HepG2 (cell line): ENCODE results near the gene HSPE1. TPM values are rescaled to one million over a fixed set of nuclear protein-coding genes. Genes with fewer than 3 reads are reported as not detected.
A peak's percentile ranks its signal among the peaks of the same experiment; 100 is the strongest.

Source experiments
- EEA1 ChIP-seq: sonication (generic); formaldehyde crosslinking; IDR thresholded peaks from 2 replicates; pipeline ENCODE4 v1.5.1; 2020; ENCODE audit warnings: mild to moderate bottlenecking, missing genetic modification reagents, borderline replicate concordance
- FIP1L1 ChIP-seq: fragments of 200-400 bp; formaldehyde crosslinking; IDR thresholded peaks from 2 replicates; pipeline ENCODE4 v1.6.1; 2018; ENCODE audit warnings: low read depth, mild to moderate bottlenecking, low read length, moderate library complexity, borderline replicate concordance; ENCODE audit not compliant: insufficient read depth
- FLYWCH1 ChIP-seq: sonication (generic); formaldehyde crosslinking; IDR thresholded peaks from 2 replicates; pipeline ENCODE4 v1.8.1; 2023; ENCODE audit warnings: mild to moderate bottlenecking, missing genetic modification reagents
- GTF2F1 ChIP-seq: fragments of 150-350 bp; IDR thresholded peaks from 2 replicates; pipeline ENCODE4 v1.6.1; 2014; ENCODE audit warnings: low read length
- IRF2 ChIP-seq: IDR thresholded peaks from 2 replicates; pipeline ENCODE4 v1.6.1; 2018; ENCODE audit warnings: missing genetic modification reagents, missing compliant biosample characterization
- KLF6 ChIP-seq: IDR thresholded peaks from 2 replicates; pipeline ENCODE4 v1.8.0; 2016; ENCODE audit warnings: missing biosample characterization, missing genetic modification reagents
- MTF2 ChIP-seq: sonication (generic); formaldehyde crosslinking; IDR thresholded peaks from 2 replicates; pipeline ENCODE4 v1.5.0; 2020; ENCODE audit warnings: missing genetic modification reagents, borderline replicate concordance
- NR2F2 ChIP-seq: IDR thresholded peaks from 2 replicates; pipeline ENCODE4 v1.6.1; 2012; ENCODE audit warnings: low read depth, inconsistent platforms, borderline replicate concordance
- POLR2AphosphoS5 ChIP-seq: IDR thresholded peaks from 2 replicates; pipeline ENCODE4 v1.6.1; 2012; ENCODE audit warnings: low read depth, low read length
- SETDB1 ChIP-seq: sonication (generic); formaldehyde crosslinking; IDR thresholded peaks from 2 replicates; pipeline ENCODE4 v1.5.1; 2020; ENCODE audit warnings: missing genetic modification reagents, mild to moderate bottlenecking, borderline replicate concordance
- SMAD9 ChIP-seq: sonication (generic); formaldehyde crosslinking; IDR thresholded peaks from 2 replicates; pipeline ENCODE4 v1.5.1; 2020; ENCODE audit warnings: mild to moderate bottlenecking, missing genetic modification reagents
- SRSF9 ChIP-seq: fragments of 200-400 bp; formaldehyde crosslinking; IDR thresholded peaks from 2 replicates; pipeline ENCODE4 v1.6.1; 2018; ENCODE audit warnings: borderline replicate concordance, mild to moderate bottlenecking, low read depth, low read length; ENCODE audit not compliant: insufficient read depth, poor library complexity, severe bottlenecking
- SSRP1 ChIP-seq: IDR thresholded peaks from 2 replicates; pipeline ENCODE4 v1.6.1; 2016; ENCODE audit warnings: control low read depth
- TGIF2 ChIP-seq: IDR thresholded peaks from 2 replicates; pipeline ENCODE4 v1.6.1; 2016; ENCODE audit warnings: control low read depth, missing compliant biosample characterization
- YEATS2 ChIP-seq: sonication (generic); formaldehyde crosslinking; IDR thresholded peaks from 2 replicates; pipeline ENCODE4 v1.4.0; 2020; ENCODE audit warnings: missing genetic modification reagents, borderline replicate concordance
- ZBTB3 ChIP-seq: sonication (generic); formaldehyde crosslinking; IDR thresholded peaks from 2 replicates; pipeline ENCODE4 v1.4.0; 2020; ENCODE audit warnings: low read depth, mild to moderate bottlenecking, moderate library complexity, missing genetic modification reagents, borderline replicate concordance
- ZKSCAN1 ChIP-seq: fragments of 150-350 bp; IDR thresholded peaks from 2 replicates; pipeline ENCODE4 v1.6.1; 2014; ENCODE audit warnings: low read length
- ZNF143 ChIP-seq: sonication (generic); formaldehyde crosslinking; IDR thresholded peaks from 2 replicates; pipeline ENCODE4 v1.4.0; 2020; ENCODE audit warnings: missing genetic modification reagents
- ZNF296 ChIP-seq: sonication (generic); formaldehyde crosslinking; conservative IDR thresholded peaks from 2 replicates; pipeline ENCODE4 v1.5.0; 2020; ENCODE audit warnings: mild to moderate bottlenecking, missing genetic modification reagents
- ZNF674 ChIP-seq: sonication (generic); formaldehyde crosslinking; IDR thresholded peaks from 2 replicates; pipeline ENCODE4 v1.5.0; 2020; ENCODE audit warnings: low read depth, mild to moderate bottlenecking, missing genetic modification reagents
- ZNF75D ChIP-seq: sonication (generic); formaldehyde crosslinking; IDR thresholded peaks from 2 replicates; pipeline ENCODE4 v1.8.1; 2023; ENCODE audit warnings: missing genetic modification reagents, mild to moderate bottlenecking, borderline replicate concordance
- polyA plus RNA-seq, 8 experiments: library from polyadenylated mRNA; depleted of rRNA in 3 of 8; stranded (reverse) in 7 of 8; unstranded in 1 of 8; fragments of >200 nt; fragmentation: Illumina TruSeq in 4 of 8; extraction: Trizol in 4 of 8; gene quantifications; 2 replicates each; pipeline versions ENCODE4 v1.2.1 to v1.2.3, GENCODE V29; 2011 to 2016; ENCODE audit warnings: low read depth in 4 of 8, missing spikeins in 1 of 8, mixed read lengths in 1 of 8; ENCODE audit not compliant: insufficient read depth in 1 of 8
- total RNA-seq, 5 experiments: library from RNA; depleted of rRNA; stranded (reverse); fragments of >200 nt; fragmentation: Illumina TruSeq; extraction: Trizol; gene quantifications; 2 replicates each; pipeline ENCODE4 v1.2.3, GENCODE V29; 2016; ENCODE audit warnings: low read depth in 1 of 5
- TF ChIP-seq, protein P1 (sequence below): sonication (generic); formaldehyde crosslinking; IDR thresholded peaks from 2 replicates; pipeline ENCODE4 v1.5.0; 2020; ENCODE audit warnings: mild to moderate bottlenecking, missing genetic modification reagents
- TF ChIP-seq, protein P2 (sequence below): sonication (generic); formaldehyde crosslinking; IDR thresholded peaks from 2 replicates; pipeline ENCODE4 v1.4.0; 2020; ENCODE audit warnings: missing genetic modification reagents, borderline replicate concordance
- TF ChIP-seq, protein P3 (sequence below): sonication (generic); formaldehyde crosslinking; IDR thresholded peaks from 2 replicates; pipeline ENCODE4 v1.8.0; 2022; ENCODE audit warnings: mild to moderate bottlenecking, missing genetic modification reagents
- TF ChIP-seq, protein P4 (sequence below): sonication (generic); IDR thresholded peaks from 2 replicates; pipeline ENCODE4 v1.6.1; 2016; ENCODE audit warnings: low read depth, borderline replicate concordance

Gene HSPE1
- total and polyA plus RNA-seq, 2 of the 13 experiments (the other 11 are each of a cell fraction or from before 2014, with no cell fraction given) = 244 to 823 TPM

DNA sequence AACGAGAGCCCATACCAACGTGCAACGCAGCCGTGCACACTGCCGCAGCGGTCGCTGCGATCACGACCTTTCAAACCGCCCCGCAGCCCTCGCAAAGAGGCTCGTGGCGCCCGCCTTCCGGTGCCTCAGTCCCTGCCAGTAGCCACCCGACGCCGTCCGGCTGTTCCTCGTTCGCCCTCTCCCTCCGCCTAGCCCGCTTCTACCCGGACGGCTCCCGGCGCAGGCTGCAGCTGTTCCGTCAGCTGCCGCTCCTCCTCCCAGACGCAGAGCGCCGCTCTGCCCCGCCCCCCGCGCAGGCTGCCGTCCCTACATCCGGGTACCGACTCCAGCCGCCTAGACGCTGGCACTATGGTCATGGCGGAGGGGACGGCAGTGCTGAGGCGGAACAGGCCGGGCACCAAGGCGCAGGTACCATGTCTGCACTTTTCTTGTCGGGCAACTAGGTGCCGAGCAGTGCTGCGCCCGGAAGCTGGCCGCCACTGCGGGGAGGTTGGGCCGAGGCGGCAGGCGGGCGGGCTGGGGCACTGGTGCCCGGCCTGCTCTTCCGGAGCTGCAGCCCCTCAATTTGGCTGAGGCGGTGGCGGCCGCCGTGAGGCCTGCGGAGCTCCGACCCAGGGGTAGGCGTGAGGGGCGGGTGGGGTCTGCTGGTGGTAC is 15.7 kb downstream of the HSPE1 start, which contains the start of gene MOB4 (continued):
- TF ChIP-seq SRSF9 = no peak
- TF ChIP-seq ZNF143 (CRISPR knock-in tag) = peak; percentile 69
- peak; percentile 90 for TF ChIP-seq KLF6
- TF ChIP-seq FLYWCH1 = peak; percentile 96
- TF ChIP-seq EEA1 = peak; percentile 87
- peak; percentile 93; the same call in 1 of the 2 replicates for TF ChIP-seq MTF2 (CRISPR knock-in tag)
- TF ChIP-seq TGIF2 (CRISPR knock-in tag) = peak; percentile 98
- TF ChIP-seq, protein P1, sequence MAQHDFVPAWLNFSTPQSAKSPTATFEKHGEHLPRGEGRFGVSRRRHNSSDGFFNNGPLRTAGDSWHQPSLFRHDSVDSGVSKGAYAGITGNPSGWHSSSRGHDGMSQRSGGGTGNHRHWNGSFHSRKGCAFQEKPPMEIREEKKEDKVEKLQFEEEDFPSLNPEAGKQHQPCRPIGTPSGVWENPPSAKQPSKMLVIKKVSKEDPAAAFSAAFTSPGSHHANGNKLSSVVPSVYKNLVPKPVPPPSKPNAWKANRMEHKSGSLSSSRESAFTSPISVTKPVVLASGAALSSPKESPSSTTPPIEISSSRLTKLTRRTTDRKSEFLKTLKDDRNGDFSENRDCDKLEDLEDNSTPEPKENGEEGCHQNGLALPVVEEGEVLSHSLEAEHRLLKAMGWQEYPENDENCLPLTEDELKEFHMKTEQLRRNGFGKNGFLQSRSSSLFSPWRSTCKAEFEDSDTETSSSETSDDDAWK (CRISPR knock-in tag) = no peak
- peak; percentile 91 for TF ChIP-seq ZBTB3 (CRISPR knock-in tag)
- no peak for TF ChIP-seq SETDB1
- TF ChIP-seq, protein P2, sequence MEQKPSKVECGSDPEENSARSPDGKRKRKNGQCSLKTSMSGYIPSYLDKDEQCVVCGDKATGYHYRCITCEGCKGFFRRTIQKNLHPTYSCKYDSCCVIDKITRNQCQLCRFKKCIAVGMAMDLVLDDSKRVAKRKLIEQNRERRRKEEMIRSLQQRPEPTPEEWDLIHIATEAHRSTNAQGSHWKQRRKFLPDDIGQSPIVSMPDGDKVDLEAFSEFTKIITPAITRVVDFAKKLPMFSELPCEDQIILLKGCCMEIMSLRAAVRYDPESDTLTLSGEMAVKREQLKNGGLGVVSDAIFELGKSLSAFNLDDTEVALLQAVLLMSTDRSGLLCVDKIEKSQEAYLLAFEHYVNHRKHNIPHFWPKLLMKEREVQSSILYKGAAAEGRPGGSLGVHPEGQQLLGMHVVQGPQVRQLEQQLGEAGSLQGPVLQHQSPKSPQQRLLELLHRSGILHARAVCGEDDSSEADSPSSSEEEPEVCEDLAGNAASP = peak; percentile 89
- peak; percentile 58; the same call in 1 of the 2 replicates for TF ChIP-seq ZNF75D (CRISPR knock-in tag)
- peak; percentile 89 for TF ChIP-seq ZNF296 (CRISPR knock-in tag)
- TF ChIP-seq POLR2AphosphoS5 = peak; percentile 97
- TF ChIP-seq, protein P3, sequence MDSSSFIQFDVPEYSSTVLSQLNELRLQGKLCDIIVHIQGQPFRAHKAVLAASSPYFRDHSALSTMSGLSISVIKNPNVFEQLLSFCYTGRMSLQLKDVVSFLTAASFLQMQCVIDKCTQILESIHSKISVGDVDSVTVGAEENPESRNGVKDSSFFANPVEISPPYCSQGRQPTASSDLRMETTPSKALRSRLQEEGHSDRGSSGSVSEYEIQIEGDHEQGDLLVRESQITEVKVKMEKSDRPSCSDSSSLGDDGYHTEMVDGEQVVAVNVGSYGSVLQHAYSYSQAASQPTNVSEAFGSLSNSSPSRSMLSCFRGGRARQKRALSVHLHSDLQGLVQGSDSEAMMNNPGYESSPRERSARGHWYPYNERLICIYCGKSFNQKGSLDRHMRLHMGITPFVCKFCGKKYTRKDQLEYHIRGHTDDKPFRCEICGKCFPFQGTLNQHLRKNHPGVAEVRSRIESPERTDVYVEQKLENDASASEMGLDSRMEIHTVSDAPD (CRISPR knock-in tag) = peak; percentile 94
- peak; percentile 97; the same call in 1 of the 2 replicates for TF ChIP-seq FIP1L1
- peak; percentile 98 for TF ChIP-seq IRF2
- TF ChIP-seq ZKSCAN1 = peak; percentile 24; the same call in 1 of the 2 replicates
- TF ChIP-seq SMAD9 (CRISPR knock-in tag) = no peak
- TF ChIP-seq YEATS2 (CRISPR knock-in tag) = peak; percentile 100
- peak; percentile 98 for TF ChIP-seq SSRP1
- peak; percentile 95; the same call in 1 of the 2 replicates for TF ChIP-seq ZNF674 (CRISPR knock-in tag)
- no peak for TF ChIP-seq NR2F2
- TF ChIP-seq, protein P4, sequence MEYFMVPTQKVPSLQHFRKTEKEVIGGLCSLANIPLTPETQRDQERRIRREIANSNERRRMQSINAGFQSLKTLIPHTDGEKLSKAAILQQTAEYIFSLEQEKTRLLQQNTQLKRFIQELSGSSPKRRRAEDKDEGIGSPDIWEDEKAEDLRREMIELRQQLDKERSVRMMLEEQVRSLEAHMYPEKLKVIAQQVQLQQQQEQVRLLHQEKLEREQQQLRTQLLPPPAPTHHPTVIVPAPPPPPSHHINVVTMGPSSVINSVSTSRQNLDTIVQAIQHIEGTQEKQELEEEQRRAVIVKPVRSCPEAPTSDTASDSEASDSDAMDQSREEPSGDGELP = peak; percentile 98
- peak; percentile 78; the same call in 1 of the 2 replicates for TF ChIP-seq GTF2F1
